GM19467 (cell line): ENCODE results near the gene SCAANT1.
A peak's percentile ranks its signal among the peaks of the same experiment; 100 is the strongest.

Source experiments
- ATAC-seq: cut with Tn5 transposase; IDR thresholded peaks from one replicate; pipeline ENCODE4 v1.9.1; 2021; ENCODE audit warnings: mild to moderate bottlenecking, moderate library complexity; ENCODE audit not compliant: unreplicated experiment

The SCAANT1 gene

GRCh38 chr3:63934041-63934866, 22.1 kb upstream of the SCAANT1 start:
- no peak for ATAC-seq

- peak; percentile 56 for ATAC-seq
Observed at GRCh38 chr3:63933459-63933858, 21.3 kb upstream of the SCAANT1 start.

DNA sequence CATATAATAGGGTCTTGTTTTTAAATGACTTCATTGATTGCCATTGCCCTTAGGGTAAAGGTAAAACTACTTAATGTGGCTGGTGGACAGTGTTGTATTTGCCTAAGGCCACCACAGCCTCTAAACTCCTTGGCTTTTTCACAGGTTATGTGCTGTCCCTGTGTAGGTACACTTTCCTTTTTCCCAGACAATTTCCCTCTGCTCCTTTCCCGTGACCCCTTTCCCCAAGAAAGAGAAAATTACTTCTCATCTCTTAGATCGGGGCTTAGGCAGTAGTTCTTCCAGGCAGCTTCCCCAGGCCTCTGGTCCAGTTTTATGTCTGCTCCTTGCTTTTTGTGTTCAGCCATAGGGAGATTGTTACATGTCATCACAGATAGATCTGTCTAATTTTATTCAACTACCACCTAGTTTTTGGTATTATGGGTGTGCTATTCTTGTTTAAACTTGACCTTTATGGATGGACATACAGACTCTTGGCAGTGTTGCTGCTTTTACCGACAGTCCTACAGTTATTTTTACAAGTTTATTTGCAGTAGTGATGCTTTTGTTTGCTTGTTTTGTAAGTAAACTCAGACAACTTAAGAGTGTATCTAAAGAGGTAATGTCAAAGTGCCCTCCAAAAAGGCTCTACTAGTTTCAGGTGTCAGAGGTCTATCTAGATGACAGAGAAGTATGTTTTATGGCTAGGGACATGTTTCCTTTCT, 20.5 kb upstream of the SCAANT1 start:
- no peak for ATAC-seq

- ATAC-seq: no peak
Observed at GRCh38 chr3:63931290-63931689, 19.1 kb upstream of the SCAANT1 start.

GRCh38 chr3:63927422-63928280, 15.5 kb upstream of the SCAANT1 start:
- peak; percentile 61 for ATAC-seq

DNA sequence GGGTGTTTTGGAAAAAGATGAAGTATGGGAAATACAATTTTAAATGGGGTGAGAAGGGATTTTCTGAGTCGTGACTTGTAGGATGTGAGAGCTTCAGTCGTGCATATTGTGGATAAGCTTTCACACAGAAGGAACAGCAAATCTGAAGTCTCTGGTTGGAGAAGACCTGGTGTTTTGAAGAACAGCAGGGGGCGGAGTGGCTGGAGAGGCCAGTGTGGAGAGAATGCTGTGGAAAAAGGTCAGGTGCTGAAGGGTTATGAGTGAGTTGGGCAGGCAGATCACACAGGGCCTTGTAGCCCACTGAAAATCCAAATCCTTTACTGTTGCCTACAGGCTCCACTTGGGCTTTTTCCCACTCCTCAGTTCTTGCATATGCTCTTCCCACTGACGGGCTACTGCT, 14.1 kb upstream of the SCAANT1 start:
- no peak for ATAC-seq

DNA sequence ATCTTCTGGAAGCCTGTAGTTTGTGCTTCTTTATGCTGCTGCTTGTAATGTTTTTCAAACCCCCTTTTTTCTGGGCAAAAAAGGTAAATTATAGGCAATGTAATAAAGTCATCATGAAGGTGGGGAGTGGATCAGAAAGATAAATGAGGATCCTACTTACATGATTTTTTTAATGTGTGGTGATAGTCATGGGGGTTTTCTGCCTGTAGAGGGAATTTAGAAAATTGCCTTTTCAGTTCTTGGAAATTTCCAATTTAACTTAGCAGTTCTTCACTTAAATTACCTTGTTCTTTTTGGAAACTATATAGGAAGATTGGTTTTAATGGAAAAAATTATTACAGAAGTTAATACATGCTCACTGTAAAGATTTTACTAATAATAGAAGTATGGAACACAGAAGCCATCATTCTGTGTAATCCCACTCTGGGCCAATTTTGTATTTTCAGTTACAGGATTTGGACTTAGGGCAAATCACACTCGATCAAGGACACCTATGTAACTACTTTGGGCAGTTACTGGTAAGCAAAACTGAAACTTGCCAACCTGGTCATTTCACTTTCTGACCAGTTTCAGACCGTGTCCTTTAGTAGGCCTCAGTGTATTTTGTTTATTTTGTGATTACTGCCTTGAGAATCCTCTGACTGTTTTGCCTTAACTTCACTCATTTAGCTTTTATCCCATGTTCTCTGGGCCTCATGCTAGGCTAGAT, 10.5 kb upstream of the SCAANT1 start:
- no peak for ATAC-seq

DNA sequence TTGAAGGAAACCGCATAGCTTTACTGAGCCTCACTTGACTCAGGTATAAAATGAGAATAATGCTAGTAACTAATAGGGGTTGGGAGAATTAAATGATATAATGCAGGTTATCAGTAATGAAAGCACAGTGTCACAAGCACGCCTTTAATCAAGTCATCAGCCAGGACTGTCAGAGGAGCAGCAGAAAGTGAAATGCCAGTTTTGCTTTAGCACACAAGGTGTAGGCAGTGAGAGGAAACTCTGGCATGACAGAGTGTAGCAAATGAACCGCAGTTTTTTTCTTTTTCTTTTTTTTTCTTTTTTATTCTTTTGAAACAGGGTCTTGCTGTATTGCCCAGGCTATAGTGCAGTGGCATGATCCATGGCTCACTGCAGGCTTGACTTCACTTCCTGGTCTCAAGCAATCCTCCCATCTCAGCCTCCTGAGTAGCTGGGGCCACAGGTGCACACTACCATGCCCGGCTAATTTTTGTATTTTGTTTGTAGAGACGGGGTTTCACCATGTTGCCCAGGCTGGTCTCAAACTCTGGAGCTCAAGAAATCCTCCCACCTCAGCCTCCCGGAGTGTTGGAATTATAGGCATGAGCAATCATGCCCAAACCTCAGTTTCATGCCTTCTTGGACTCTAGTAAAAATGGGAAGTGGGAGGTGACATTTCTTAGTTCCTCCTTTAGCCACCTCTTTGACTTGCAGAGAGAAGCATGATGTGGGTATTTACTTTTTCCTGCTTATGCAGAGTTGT, 9.7 kb upstream of the SCAANT1 start:
- ATAC-seq: peak; percentile 69

DNA sequence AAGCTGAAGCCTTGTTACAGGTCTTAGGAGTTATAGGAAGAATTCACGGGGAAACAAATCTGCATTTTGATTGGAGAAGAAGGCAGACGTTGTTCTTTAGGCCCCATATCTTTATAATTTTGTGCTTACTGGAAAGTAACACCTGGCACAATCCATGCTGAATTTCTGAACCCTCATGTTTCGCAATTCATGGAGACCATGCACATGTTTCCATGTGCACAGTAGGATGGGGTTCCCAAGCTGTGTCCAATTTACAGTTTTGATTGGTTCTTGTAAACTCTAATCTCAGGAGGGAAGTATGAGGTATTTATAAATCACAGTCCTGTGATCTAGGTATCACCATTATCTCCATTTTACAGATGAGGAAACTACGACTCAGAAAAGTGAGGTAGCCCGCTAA, 7.8 kb upstream of the SCAANT1 start:
- no peak for ATAC-seq

DNA sequence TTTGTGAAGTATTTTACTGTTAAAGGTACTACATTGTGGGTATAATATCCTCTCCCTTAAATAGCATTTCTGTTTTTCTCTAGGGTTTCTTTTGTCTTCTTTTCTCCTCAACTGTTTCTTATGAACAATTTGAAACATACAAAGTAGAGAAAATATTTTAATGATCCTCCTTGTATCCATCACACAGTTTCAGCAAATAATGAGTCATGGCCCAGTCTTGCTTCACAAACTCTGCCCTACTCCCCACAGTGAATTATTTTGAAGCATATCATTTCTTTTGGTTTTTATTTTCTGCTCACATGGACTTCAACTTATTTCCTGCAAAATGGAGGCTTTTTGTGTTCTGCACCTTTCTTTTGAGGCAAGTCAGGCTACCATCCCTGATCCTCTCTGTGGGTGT, 6.1 kb upstream of the SCAANT1 start:
- ATAC-seq: no peak

GRCh38 chr3:63914312-63914711, 2.1 kb upstream of the SCAANT1 start:
- no peak for ATAC-seq

- ATAC-seq: peak; percentile 22
Observed at GRCh38 chr3:63912768-63913588, 795 bp upstream of the SCAANT1 start.

DNA sequence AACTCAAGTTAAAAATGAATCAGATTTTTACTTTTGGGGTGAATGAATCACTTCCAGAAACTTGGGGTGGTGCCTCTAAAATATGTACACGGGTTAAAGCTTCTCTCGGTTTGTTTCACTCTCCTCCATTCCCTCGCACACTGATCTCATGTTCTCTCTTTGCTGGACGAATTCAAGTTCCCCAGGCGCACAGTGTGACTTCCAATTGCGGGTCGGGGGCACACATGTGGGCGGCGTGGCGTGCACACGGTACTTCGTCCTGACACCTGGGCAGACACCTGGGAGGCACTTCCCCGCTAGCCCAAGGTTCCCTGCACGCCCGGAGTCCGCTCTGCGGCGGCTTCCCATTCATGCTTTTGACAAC, 692 bp downstream of the SCAANT1 start:
- no peak for ATAC-seq

- no peak for ATAC-seq
Observed at GRCh38 chr3:63910891-63911290, 1.3 kb downstream of the SCAANT1 start.

DNA sequence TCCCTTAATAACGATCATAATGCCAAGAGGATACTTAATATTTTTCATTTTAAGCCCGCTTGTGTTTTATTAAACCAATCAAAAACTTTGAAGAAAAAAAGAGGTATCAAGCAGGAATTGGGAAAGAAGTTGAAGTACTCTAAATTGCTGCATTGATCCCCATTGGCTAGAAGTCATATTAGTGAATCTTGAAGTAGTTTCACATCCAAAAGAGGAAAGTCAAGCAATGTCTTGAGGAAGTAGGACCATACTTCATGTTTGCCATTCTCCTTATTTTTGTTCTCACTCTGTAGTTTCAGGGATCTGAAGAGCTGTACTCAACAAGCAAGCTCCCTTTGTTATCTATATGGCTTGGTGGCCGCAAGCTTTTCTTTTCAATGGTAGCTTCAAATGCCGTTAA, 2.2 kb downstream of the SCAANT1 start:
- no peak for ATAC-seq

DNA sequence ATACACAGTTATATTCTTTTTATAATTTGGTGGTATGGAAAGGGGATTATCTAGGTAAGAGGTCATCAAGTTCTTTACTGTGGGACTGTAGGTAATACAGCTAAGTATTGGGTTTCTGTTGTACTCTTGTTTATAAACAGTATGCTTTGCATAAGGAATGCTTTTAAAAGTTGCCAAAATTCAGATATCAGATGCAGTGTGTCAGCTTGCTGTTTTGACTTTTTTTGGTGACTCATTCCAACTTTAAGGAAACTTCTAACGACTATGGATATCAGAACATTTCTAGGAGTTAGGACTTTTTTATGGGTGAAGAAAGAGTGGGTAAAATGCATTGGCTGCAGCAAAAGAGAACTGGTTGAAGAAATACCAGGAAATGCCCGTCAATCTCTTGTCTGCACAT, 2.8 kb downstream of the SCAANT1 start:
- ATAC-seq: no peak

DNA sequence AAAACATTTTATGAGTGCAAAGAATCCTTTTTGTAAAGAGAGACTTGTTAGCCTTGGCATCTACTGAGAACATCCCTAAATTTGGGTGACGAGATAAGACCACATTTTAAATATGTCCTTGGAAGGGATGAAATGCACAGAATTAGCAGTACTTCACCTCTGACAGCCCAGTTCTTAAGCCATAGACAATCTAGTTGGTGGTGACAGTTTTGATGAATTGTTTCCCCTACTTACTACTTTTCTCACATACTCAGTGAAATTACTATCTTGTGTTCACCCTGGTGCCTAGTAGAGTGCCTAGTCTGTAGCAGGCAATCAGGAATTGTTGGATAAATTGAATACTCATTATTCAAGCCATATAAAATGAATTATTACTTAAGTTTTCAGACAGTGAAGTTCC, 3.4 kb downstream of the SCAANT1 start:
- ATAC-seq: no peak

- ATAC-seq: no peak
Observed at GRCh38 chr3:63908081-63908736, 4.0 kb downstream of the SCAANT1 start.
